Measurements from ENCODE around the gene KRT2.

The KRT2 gene

GRCh38 chr12:52617403-52617785 lies 34.6 kb downstream of the KRT2 start:
- no peak for DNase-seq (ENCODE audit: low read depth in 1 of 2, low spot score in 1 of 2)

DNA sequence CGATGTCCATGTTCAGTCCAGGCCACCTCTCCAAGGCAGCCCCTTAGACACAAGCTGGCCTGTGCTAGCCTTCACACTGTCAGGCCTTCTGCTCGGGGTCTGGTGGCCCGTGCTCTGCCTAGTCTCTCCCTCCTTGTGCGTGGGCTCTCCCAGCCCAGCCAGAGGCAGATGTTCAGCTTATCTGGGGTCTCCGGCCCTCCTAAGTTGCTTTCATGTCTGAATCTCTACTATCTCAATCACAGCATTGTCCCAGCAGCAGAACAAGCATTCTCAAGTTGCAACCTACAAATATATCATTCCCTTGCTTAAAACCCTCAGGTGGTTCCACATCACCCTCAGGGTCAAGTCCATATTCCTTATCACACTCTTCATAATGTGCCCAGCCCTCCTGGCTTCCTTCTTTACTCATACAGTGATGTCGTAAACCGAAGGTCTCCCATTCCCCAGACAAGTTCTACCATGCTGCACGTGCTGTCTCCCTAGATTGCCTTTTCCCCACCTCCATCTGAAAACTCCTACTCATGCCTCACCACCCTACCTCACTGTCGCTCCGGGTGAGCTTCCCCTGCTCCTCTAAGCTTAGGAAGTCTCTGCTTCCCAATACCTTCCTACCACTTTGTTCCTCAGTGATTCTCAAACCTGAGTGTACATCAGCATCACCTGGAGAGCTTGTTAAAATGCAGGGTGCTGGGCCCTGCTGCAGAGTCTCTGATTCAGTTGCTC lies 35.2 kb downstream of the KRT2 start:
- no peak for DNase-seq (ENCODE audit: low read depth in 1 of 2, low spot score in 1 of 2)

DNA sequence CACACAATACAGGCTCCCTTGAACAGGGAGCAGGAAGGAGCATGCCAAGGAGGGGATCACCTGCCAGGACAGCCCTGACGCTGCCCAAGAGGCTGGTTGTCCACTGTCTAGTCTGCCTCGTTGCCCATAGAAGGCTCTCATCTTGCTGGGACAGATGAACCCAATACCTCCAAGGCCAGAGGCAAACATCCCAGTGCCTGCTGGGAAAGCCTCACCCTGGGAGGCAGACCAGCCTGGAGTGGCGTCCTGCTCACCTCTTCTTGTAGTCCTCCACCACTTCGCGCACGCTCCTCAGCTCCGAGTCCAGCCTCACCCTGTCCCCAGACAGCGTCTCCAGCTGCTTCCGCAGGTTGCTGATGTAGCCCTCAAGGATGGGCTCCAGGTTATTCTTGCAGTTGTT lies 36.1 kb downstream of the KRT2 start:
- no peak for DNase-seq (ENCODE audit: low read depth in 1 of 2, low spot score in 1 of 2)

DNA sequence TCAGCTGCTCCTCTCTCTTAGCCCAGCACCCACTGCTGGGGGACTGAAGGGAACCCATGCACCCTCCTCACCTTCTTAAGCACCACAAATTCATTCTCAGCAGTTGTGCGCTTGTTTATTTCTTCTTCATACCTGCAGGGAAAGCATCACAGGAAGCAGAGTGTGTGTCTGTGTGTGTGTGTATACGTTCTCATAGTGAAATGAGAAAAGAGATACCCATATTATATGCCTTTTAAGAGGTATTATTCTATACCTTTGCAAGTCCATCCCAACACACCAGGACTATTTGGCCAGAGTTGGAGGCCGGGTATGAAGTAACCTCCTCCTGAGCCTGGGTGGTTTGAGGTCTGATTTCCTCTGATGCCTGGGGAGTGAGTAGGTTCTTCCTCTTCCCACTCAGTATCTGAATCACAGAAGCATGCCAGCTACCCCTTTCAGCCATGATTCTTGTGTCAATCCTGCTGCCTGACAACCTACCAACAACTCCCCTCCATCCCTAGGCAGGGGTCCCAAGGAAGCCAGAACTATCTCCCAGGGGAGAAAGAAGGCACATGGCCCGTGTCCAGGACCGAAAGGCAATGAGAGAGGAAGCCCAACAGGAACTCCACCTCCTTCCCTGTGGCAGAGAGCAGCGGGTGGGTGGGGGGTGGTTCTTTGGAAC lies 36.7 kb downstream of the KRT2 start:
- peak in 1 of 2 donors; percentile 22 for DNase-seq (ENCODE audit: low read depth in 1 of 2, low spot score in 1 of 2)

DNA sequence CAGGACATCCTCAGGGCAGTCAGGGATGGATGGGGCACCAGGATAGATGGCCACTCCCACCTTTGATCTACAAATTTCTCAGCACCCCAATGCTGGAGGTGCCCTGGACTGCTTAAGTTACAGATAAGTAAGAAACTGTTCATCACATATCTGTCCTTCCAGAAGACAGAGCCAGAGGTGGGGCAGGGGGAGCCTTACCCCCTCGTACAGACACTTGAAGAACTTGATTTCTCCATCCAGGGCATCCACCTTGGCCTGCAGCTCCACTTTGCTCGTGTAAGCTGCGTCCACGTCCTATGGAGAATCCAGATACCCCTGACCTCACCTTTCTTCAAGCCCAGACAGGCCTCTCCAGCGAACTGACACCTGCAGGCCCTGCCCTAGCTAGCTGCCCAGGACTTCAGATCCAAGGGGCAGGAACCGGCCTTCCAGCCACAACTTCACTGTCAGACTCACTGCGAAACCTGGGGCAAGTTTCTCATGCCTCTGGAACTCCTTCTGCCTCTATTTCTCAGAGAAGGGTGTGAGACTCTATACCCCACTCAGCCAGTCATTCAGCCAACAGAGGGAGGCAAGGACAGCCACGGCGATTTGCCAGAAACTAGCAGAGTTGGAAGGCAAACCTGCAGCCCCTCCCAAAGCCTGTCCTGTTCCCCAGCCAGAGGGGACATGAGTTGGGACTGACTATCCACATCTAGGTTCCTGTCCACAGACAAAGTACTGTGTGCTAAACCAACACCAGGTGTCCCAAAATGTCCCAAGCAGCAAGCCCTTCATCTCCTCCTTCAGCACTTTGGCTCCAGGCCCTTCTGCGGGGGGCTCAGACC lies 37.4 kb downstream of the KRT2 start:
- no peak for DNase-seq (ENCODE audit: low read depth in 1 of 2, low spot score in 1 of 2)

- DNase-seq (ENCODE audit: low read depth in 1 of 2, low spot score in 1 of 2): no peak
Measured at GRCh38 chr12:52613384-52614030, 38.5 kb downstream of the KRT2 start.

DNA sequence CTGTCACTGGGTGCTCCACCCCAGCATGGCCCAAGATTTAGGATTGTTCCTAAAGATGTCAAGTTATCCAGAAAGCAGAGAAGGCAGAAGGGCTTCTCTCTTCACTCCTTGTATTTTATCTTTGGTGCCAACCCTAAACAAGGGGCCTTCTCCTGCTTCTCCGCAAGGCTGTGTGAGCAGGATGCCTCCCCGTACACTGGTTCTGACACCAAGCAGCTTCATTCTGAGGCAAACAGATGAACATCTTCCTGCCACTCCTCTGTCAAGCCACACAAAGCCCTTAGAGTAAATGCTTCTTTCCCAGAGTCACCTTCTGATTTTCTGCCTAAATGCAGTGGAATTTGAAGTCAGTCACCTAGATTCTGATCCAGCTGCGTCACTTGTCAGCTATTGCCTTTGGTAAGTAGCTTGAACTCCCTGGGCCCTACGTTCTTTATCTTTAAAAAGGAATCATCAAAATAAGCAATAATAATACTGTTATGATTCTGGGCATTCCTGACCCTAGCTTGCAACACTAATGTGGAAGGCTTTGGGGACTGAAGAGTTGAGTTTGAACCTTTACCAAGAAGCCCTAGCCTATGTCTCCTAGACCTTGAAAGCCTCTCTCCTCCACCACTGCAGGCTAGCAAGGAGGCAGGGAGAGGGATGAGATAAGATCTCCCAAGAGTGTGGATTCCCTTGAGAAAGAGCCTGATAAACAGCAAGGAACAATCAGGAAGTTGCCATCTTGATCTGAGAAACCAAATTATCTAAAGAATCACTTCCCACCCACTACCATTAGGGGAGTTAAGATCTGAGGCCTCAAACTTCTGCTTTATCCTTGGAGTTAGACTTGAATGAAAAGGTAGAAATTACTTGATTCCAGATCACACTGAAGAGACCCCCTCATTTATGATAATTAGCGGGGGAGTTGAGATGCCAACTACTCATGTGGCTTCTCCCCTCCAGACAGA lies 39.3 kb downstream of the KRT2 start:
- DNase-seq (ENCODE audit: low read depth in 1 of 2, low spot score in 1 of 2): no peak

DNA sequence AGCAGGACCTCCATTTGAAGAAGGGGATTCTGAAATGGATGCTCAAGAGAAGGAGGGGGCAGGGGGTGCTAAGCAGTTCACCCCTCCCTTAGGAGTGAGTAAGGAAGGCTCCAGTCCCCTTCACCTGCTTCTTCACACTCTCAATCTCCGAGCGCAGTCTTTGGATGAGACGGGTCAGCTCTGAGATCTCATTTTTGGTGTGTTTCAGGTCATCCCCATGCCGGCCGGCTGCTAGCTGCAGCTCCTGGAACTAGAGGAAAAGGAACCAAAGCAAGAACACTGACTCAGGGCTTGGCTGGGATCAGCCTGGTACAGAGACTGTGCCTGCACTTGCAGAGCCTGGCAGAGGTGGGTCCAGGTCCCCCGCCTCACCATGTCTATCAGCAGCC lies 40.9 kb downstream of the KRT2 start:
- DNase-seq (ENCODE audit: low read depth in 1 of 2, low spot score in 1 of 2): no peak

DNA sequence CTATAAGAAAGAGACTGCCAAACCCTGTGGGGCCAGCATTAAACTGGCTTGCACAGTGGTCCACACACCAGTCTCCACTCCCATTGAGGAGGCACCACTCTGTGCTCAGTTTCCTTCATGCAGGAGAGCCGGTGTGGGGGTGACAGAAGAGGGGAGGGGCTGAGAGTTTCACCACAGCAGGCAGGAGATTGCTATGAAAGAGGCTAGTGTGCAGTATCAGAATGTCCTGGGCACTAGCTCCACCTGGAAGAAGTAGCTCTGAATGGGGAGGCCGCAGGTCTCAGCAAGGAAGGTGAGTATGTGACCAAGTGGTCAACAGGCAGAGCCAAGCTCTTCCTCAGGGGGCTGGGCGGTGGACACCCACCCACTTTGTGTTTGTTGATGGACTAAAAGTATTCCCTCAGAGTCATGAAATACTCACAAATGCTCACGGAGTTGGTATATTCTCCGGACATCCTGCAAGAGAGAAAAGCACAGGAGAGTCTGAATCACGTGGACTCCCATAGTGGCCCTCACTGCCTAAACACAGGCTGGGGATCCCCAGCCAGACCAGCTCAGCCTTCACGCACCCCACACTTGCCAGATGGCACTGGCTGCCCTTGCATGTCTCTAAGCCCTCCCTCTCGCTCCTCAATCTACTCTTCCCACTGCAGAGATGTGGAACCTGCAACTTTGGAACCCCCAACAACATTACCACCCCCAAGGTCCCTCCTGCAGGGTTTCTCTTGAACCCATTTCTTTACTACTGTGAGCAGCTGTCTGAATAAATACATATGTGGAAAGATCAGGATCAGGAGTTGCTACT lies 43.0 kb downstream of the KRT2 start:
- no peak for DNase-seq (ENCODE audit: low read depth in 1 of 2, low spot score in 1 of 2)

GRCh38 chr12:52608161-52608560 lies 43.9 kb downstream of the KRT2 start:
- DNase-seq (ENCODE audit: low read depth in 1 of 2, low spot score in 1 of 2): no peak

- no peak for DNase-seq (ENCODE audit: low read depth in 1 of 2, low spot score in 1 of 2)
Measured at GRCh38 chr12:52607314-52607713, 44.7 kb downstream of the KRT2 start.

DNA sequence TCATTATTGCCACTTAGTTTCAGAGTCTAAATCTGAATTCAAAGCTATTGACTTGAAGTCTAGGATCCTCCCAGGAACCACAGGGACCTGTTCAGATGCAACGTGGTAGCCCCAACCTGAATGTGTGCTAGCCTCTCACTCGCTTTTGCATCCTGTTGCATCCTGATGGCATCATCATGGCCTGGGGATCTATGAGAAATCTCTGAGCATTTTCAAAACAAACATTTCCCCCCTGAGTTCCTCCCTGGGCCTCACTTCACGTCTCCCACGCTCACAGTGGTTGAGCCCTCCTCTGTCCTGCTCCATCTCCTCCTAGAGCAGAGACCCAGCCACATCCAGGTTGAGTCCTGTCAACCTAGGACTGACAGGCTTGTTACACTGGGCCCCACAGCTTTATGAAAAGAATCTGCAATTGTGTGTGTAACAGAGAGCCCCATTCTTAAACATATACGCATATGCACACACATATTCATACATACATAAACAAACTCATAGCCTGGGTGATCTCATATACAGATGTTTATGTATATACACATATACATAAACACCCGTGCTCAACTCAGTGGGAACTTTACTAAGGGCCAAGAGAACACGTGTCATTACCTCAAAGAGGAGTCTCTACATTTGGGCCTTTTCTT lies 45.3 kb downstream of the KRT2 start:
- DNase-seq (ENCODE audit: low read depth in 1 of 2, low spot score in 1 of 2): no peak

- DNase-seq (ENCODE audit: low read depth in 1 of 2, low spot score in 1 of 2): no peak
Measured at GRCh38 chr12:52606096-52606495, 45.9 kb downstream of the KRT2 start.

DNA sequence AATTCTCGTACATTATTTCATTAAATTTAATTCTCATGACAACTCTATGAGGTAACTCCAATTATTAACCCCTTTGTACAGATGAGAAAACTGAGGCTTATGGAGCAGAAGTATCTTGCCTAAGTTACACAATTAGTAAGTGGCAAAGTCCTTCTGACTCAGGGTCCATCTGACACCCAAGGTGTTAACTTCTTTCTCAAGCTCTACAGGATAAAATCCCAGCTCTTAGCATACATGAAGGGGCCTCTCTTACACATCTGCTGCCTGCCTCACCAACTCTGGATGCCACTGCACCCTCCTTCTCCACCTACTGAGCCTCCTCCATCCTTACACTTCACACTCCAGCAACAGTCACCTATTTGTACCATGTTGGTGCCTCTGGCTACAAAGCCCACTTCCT lies 46.5 kb downstream of the KRT2 start:
- DNase-seq (ENCODE audit: low read depth in 1 of 2, low spot score in 1 of 2): no peak

DNA sequence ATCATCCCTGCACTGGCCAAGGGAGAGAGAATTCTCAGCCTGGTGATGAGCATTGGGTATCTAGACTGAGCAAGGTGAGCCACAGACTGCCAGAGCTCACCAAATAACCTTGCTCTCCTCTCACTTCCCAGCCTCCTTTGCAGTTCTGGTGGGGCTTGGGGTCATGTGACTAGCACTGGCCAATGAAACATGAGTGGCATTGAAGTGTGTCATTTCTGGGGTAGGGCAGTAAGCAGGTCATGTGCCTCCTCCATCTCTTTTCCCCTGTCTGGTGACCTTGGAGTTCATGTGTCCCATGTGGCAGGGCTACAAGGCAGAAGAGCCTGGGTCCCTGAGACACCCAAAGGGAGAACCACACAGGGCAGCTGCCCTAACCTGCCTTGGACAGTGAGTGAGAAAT lies 47.2 kb downstream of the KRT2 start:
- DNase-seq (ENCODE audit: low read depth in 1 of 2, low spot score in 1 of 2): no peak

DNA sequence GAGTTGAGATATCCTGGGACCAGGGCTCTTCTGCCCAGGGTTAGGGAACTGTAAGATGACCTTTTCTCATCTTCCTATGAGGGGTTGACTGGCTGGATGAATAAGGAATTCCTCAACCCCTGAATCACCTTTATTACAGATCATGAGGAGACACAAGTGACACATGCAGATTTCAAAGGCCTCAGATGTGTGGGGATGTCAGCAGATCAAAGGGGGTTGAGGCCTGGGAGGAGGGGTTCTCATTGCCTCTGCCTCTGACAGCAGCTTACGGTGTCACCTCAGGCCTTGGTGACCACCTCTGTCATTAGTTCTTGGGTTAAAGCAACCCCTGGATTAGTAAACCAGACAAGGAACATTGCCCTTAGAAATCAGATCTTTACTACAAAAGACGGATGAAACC lies 48.7 kb downstream of the KRT2 start:
- DNase-seq (ENCODE audit: low read depth in 1 of 2, low spot score in 1 of 2): no peak

DNA sequence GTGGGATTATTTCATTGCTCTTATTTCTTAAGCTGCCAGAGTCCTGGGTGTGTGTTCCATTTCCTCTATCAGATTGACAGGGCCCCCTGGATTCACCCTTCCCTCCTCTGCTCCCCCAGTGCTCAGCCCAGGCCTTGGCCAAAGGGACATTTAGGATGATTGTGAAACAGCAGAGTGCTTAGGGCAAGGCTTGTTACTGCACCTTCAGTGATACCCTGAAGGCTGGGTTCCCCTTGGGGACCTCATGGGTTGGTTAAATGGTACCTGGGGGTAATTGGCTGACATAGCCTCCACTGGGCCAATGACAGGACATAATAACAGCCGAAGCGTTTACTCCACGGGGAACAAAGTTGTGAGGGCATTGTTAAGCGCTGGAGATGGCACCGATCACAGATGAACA lies 49.5 kb downstream of the KRT2 start:
- DNase-seq (ENCODE audit: low read depth in 1 of 2, low spot score in 1 of 2): no peak

DNA sequence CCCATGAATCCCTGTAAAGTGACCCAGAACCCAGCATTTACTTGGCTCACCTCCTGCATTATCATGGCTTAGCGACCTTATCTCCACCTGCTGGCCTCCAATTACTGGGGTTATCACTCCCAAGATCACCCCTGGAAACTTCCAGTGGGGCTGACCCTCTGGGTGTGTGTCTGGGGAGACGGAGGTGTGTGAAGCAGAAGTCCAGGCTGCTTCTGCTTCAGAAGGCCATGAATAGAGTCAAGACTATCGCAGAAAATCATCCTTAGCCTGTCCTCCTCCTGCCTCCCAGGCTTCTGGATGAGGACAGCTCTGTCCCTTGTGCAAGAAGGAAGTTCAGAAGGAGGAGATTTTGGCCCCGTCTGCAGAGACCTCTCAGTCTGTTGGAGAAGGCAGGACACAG lies 50.3 kb downstream of the KRT2 start:
- no peak for DNase-seq (ENCODE audit: low read depth in 1 of 2, low spot score in 1 of 2)

- DNase-seq (ENCODE audit: low read depth in 1 of 2, low spot score in 1 of 2): no peak
Measured at GRCh38 chr12:52600941-52601481, 51.0 kb downstream of the KRT2 start, which contains the start of gene KRT72. KRT72 (minus strand) TSS chr12:52601463; CDS start chr12:52601452, 11 bp downstream.
